ENCODE data around the gene LHFPL3. TPM values are rescaled to one million over a fixed set of nuclear protein-coding genes. Genes with fewer than 3 reads are reported as not detected.

LHFPL3 gene
- total RNA-seq, 1 donor from 2014 or later = 0.30 TPM

- no peaks in the 10 kb centered on the region for H3K4me1 Mint-ChIP-seq
Measured at GRCh38 chr7:104536956-104537355, 208.6 kb downstream of the LHFPL3 start.

DNA sequence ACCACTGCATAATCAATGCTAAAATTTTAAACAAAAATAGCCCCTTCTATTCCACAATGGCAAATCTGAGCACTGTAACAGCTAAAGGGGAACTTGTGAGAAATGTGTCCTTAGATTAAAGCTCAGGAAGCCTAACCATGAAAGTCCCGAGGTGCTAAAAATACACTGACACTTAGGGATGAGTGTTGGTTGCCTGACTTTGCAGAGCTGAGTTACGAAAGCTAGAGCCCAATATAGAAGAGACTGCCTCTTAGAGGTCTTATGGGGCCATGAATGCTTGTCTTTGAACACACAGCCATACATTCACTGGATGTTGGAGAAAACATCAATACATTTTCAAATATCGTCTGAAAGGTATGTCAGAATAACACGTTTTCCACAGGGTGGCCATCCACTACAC is 209.7 kb downstream of the LHFPL3 start:
- TF ChIP-seq, protein P1, sequence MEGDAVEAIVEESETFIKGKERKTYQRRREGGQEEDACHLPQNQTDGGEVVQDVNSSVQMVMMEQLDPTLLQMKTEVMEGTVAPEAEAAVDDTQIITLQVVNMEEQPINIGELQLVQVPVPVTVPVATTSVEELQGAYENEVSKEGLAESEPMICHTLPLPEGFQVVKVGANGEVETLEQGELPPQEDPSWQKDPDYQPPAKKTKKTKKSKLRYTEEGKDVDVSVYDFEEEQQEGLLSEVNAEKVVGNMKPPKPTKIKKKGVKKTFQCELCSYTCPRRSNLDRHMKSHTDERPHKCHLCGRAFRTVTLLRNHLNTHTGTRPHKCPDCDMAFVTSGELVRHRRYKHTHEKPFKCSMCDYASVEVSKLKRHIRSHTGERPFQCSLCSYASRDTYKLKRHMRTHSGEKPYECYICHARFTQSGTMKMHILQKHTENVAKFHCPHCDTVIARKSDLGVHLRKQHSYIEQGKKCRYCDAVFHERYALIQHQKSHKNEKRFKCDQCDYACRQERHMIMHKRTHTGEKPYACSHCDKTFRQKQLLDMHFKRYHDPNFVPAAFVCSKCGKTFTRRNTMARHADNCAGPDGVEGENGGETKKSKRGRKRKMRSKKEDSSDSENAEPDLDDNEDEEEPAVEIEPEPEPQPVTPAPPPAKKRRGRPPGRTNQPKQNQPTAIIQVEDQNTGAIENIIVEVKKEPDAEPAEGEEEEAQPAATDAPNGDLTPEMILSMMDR (IDR thresholded peaks at IDR 0.05) = no peak
- no peak for TF ChIP-seq EZH2 (IDR thresholded peaks at IDR 0.05)
- no peak for TF ChIP-seq EZH2phosphoT487 (IDR thresholded peaks at IDR 0.05)
- Histone ChIP-seq H3F3A (ENCODE audit: low read depth) (no peaks in the 10 kb centered on the region), H4K20me1 (ENCODE audit: low read depth) (no peaks in the 10 kb centered on the region), H3K9me3 (ENCODE audit: low read depth) (peaks cover 3% of the 10 kb centered on the region), H3K4me2 (no peak overlapping the region), H3K4me1 (no peaks in the 10 kb centered on the region), H3K79me2 (ENCODE audit: low read depth) (no peaks in the 10 kb centered on the region), H3K27ac (no peak overlapping the region), H3K4me3 (no peak overlapping the region), H2AFZ (replicated peaks) (no peak overlapping the region), H3K9ac (no peak overlapping the region), H3K27me3 (no peaks in the 10 kb centered on the region), H3K36me3 (no peaks in the 10 kb centered on the region)
- no peaks in the 10 kb centered on the region for H3K4me1 Mint-ChIP-seq
- no peak overlapping the region for H3K27ac Mint-ChIP-seq
- H3K4me3 Mint-ChIP-seq = no peak overlapping the region
- H3K27me3 Mint-ChIP-seq (ENCODE audit: insufficient read depth, low read depth) = peaks cover 6% of the 10 kb centered on the region
- H3K36me3 Mint-ChIP-seq = no peaks in the 10 kb centered on the region
- H3K9me3 Mint-ChIP-seq = no peaks in the 10 kb centered on the region
- no peak for DNase-seq (ENCODE audit: low spot score)

More at GRCh38 chr7:104536956-104537355, 208.6 kb downstream of the LHFPL3 start:
- Mint-ChIP-seq H3K9me3 (no peaks in the 10 kb centered on the region), H3K4me3 (no peak overlapping the region), H3K36me3 (no peaks in the 10 kb centered on the region), H3K27ac (no peak overlapping the region), H3K27me3 (ENCODE audit: insufficient read depth, low read depth) (peaks cover 6% of the 10 kb centered on the region)
- no peaks in the 10 kb centered on the region for H3F3A ChIP-seq (ENCODE audit: low read depth)
- H3K36me3 ChIP-seq = no peaks in the 10 kb centered on the region
- H3K9me3 ChIP-seq (ENCODE audit: low read depth) = peaks cover 3% of the 10 kb centered on the region
- H4K20me1 ChIP-seq (ENCODE audit: low read depth) = no peaks in the 10 kb centered on the region
- no peak overlapping the region for H3K4me2 ChIP-seq
- H3K27me3 ChIP-seq = no peaks in the 10 kb centered on the region
- H3K4me3 ChIP-seq = no peak overlapping the region
- no peak overlapping the region for H3K27ac ChIP-seq
- no peak for DNase-seq (ENCODE audit: low spot score)
- TF ChIP-seq, protein P1 (IDR thresholded peaks at IDR 0.05) = no peak
- TF ChIP-seq EZH2 (IDR thresholded peaks at IDR 0.05) (no peak), EZH2phosphoT487 (IDR thresholded peaks at IDR 0.05) (no peak)
- H3K9ac ChIP-seq = no peak overlapping the region
- H2AFZ ChIP-seq (replicated peaks) = no peak overlapping the region
- H3K4me1 ChIP-seq = no peaks in the 10 kb centered on the region
- no peaks in the 10 kb centered on the region for H3K79me2 ChIP-seq (ENCODE audit: low read depth)

DNA sequence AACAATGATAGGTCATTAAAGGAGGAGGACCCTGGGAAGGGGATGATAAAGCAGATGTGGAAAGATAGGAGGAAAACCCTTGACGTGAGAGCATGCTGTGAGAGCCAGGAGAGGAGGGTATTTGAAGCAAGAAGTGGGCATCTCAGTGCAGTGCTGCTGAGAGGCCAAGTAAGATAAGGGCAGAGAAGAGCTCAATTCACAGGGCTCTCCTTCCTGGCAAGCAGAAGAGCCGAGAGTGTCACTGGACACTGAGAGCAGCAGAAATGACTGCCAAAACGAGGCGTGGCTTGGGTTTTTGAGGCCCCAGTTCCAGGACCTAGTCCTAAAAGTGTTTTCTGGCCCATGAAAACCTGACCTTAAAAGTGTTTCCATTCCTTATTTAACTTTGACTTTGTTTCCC is 213.5 kb downstream of the LHFPL3 start:
- no peak overlapping the region for H3K9ac ChIP-seq

More for the DNA sequence above, 213.5 kb downstream of the LHFPL3 start:
- Histone ChIP-seq H2AFZ (replicated peaks) (no peak overlapping the region), H3K4me2 (no peak overlapping the region), H3K79me2 (ENCODE audit: low read depth) (no peaks in the 10 kb centered on the region), H4K20me1 (ENCODE audit: low read depth) (no peaks in the 10 kb centered on the region), H3K4me1 (no peaks in the 10 kb centered on the region), H3K27me3 (no peaks in the 10 kb centered on the region), H3K36me3 (no peaks in the 10 kb centered on the region), H3K4me3 (no peak overlapping the region), H3K9me3 (ENCODE audit: low read depth) (peaks cover 3% of the 10 kb centered on the region), H3F3A (ENCODE audit: low read depth) (no peaks in the 10 kb centered on the region), H3K27ac (no peak overlapping the region)
- H3K36me3 Mint-ChIP-seq = no peaks in the 10 kb centered on the region
- H3K27ac Mint-ChIP-seq = no peak overlapping the region
- TF ChIP-seq, protein P1 (IDR thresholded peaks at IDR 0.05) = no peak
- TF ChIP-seq EZH2phosphoT487 (IDR thresholded peaks at IDR 0.05) (no peak), EZH2 (IDR thresholded peaks at IDR 0.05) (no peak)
- DNase-seq (ENCODE audit: low spot score) = no peak
- H3K9me3 Mint-ChIP-seq = no peaks in the 10 kb centered on the region
- no peak overlapping the region for H3K4me3 Mint-ChIP-seq
- no peaks in the 10 kb centered on the region for H3K4me1 Mint-ChIP-seq
- peaks cover 5% of the 10 kb centered on the region for H3K27me3 Mint-ChIP-seq (ENCODE audit: insufficient read depth, low read depth)
